Liver (tissue), 9 donors: ENCODE data around the gene OLR1. TPM values are rescaled to one million over a fixed set of nuclear protein-coding genes. Genes with fewer than 3 reads are reported as not detected.

Source experiments
- DNase-seq: peaks from one replicate; pipeline ENCODE4 v3.0.0-alpha.2; 2017; ENCODE audit warnings: low spot score
- H3K27ac ChIP-seq, 2 donors: one replicate each; pipeline ENCODE4 v1.7.0; 2013; ENCODE audit warnings: inconsistent platforms in 2 of 2, low read length in 2 of 2, control low read depth in 1 of 2, low read depth in 1 of 2, mild to moderate bottlenecking in 1 of 2
- H3K27me3 ChIP-seq, 4 donors: one replicate each; pipeline versions ENCODE4 v1.6.1 to v1.7.0; 2013; ENCODE audit warnings: low read length in 3 of 4, inconsistent platforms in 1 of 4, mild to moderate bottlenecking in 1 of 4, moderate library complexity in 1 of 4; ENCODE audit not compliant: control insufficient read depth in 4 of 4, insufficient read depth in 4 of 4
- H3K36me3 ChIP-seq, 4 donors: one replicate each; pipeline versions ENCODE4 v1.6.1 to v1.7.0; 2013; ENCODE audit warnings: low read length in 3 of 4, mild to moderate bottlenecking in 3 of 4, low read depth in 1 of 4, moderate library complexity in 1 of 4; ENCODE audit not compliant: control insufficient read depth in 4 of 4, insufficient read depth in 3 of 4
- H3K4me1 ChIP-seq, 4 donors: one replicate each; pipeline versions ENCODE4 v1.6.1 to v1.7.0; 2013; ENCODE audit warnings: low read length in 3 of 4, mild to moderate bottlenecking in 3 of 4, moderate library complexity in 1 of 4; ENCODE audit not compliant: control insufficient read depth in 4 of 4, insufficient read depth in 4 of 4
- H3K4me3 ChIP-seq, 3 donors: one replicate each; pipeline versions ENCODE4 v1.6.1 to v1.7.0; 2013; ENCODE audit warnings: low read length in 3 of 3, control low read depth in 1 of 3, low read depth in 1 of 3, mild to moderate bottlenecking in 1 of 3
- H3K9ac ChIP-seq, 2 donors: one replicate each; pipeline ENCODE4 v1.7.0; 2013; ENCODE audit warnings: low read length in 2 of 2, mild to moderate bottlenecking in 2 of 2, moderate library complexity in 2 of 2, control low read depth in 1 of 2, low read depth in 1 of 2
- H3K9me3 ChIP-seq, 4 donors: one replicate each; pipeline versions ENCODE4 v1.6.1 to v1.7.0; 2013; ENCODE audit warnings: low read length in 3 of 4; ENCODE audit not compliant: control insufficient read depth in 4 of 4
- ATF3 ChIP-seq: IDR thresholded peaks from 2 replicates; pipeline ENCODE4 v1.6.1; 2016; ENCODE audit warnings: antibody characterized with exemption
- CTCF ChIP-seq: fragments of 150-350 bp; IDR thresholded peaks from 2 replicates; pipeline ENCODE4 v1.5.1; 2017; ENCODE audit warnings: improper control_type of control experiment, low read depth, low read length; ENCODE audit not compliant: missing input control
- EGR1 ChIP-seq, 2 donors: IDR thresholded peaks; 2 replicates each; pipeline ENCODE4 v1.6.1; 2016 to 2018; ENCODE audit warnings: antibody characterized with exemption in 2 of 2, low read depth in 2 of 2
- FOXA1 ChIP-seq: IDR thresholded peaks from 2 replicates; pipeline ENCODE4 v1.6.1; 2016; ENCODE audit warnings: antibody characterized with exemption
- FOXA2 ChIP-seq: IDR thresholded peaks from 2 replicates; pipeline ENCODE4 v1.6.1; 2016; ENCODE audit warnings: antibody characterized with exemption
- HNF4A ChIP-seq, 2 donors: conservative IDR thresholded peaks; 2 replicates each; pipeline ENCODE4 v1.6.1; 2016; ENCODE audit warnings: antibody characterized with exemption in 2 of 2, mild to moderate bottlenecking in 2 of 2
- JUND ChIP-seq, 2 donors: IDR thresholded peaks; 2 replicates each; pipeline ENCODE4 v1.6.1; 2016; ENCODE audit warnings: antibody characterized with exemption in 2 of 2
- NR2F2 ChIP-seq: IDR thresholded peaks from 2 replicates; pipeline ENCODE4 v1.6.1; 2016; ENCODE audit warnings: antibody characterized with exemption
- RAD21 ChIP-seq, 2 donors: IDR thresholded peaks; 2 replicates each; pipeline ENCODE4 v1.6.1; 2016; ENCODE audit warnings: antibody characterized with exemption in 2 of 2, mild to moderate bottlenecking in 2 of 2
- REST ChIP-seq: IDR thresholded peaks from 2 replicates; pipeline ENCODE4 v1.6.1; 2016; ENCODE audit warnings: antibody characterized with exemption, mild to moderate bottlenecking
- RXRA ChIP-seq, 2 donors: IDR thresholded peaks; 2 replicates each; pipeline ENCODE4 v1.6.1; 2017 to 2018; ENCODE audit warnings: antibody characterized with exemption in 2 of 2, mild to moderate bottlenecking in 1 of 2
- SP1 ChIP-seq: IDR thresholded peaks from 2 replicates; pipeline ENCODE4 v1.6.1; 2018; ENCODE audit warnings: antibody characterized with exemption, mild to moderate bottlenecking
- TAF1 ChIP-seq: conservative IDR thresholded peaks from 2 replicates; pipeline ENCODE4 v1.6.1; 2016; ENCODE audit warnings: antibody characterized with exemption, mild to moderate bottlenecking
- YY1 ChIP-seq: IDR thresholded peaks from 2 replicates; pipeline ENCODE4 v1.6.1; 2016; ENCODE audit warnings: antibody characterized with exemption, mild to moderate bottlenecking
- ZBTB33 ChIP-seq: IDR thresholded peaks from 2 replicates; pipeline ENCODE4 v1.6.1; 2016; ENCODE audit warnings: antibody characterized with exemption
- WGBS: extraction: QIAGEN DNeasy Blood & Tissue Kit; methylation state at CpG from one replicate; pipeline ENCODE4 v1.1.7; 2013; 5-methylcytosine and 5-hydroxymethylcytosine counted together
- polyA plus RNA-seq, 2 donors: library from polyadenylated mRNA; stranded (reverse) in 1 of 2; unstranded in 1 of 2; fragments of 200-250 nt in 1 of 2; fragments of >200 nt in 1 of 2; fragmentation: Nextera tagmentation in 1 of 2; extraction: Ambion mirVana in 1 of 2; gene quantifications; one replicate each; pipeline versions ENCODE4 v1.2.1 to v1.2.3, GENCODE V29; 2013 to 2015
- total RNA-seq, 2 donors: library from RNA; depleted of rRNA; stranded (reverse); fragments of >200 nt; gene quantifications; one replicate each; pipeline ENCODE4 v1.2.3, GENCODE V29; 2014
- donor health status: healthy.
- donor health status: healthy.
- donor health status: healthy.
- donor health status: healthy.
- donor health status: healthy.

OLR1 gene
- total and polyA plus RNA-seq, 4 donors = 0.13 to 0.37 TPM; not detected in 2

GRCh38 chr12:10197879-10198278 is 25.9 kb upstream of the OLR1 start:
- WGBS = 87% methylated on average over 5 of the region's 5 CpGs
- TF ChIP-seq RXRA (IDR thresholded peaks at IDR 0.05) = no peak
- TF ChIP-seq SP1 = no peak
- TF ChIP-seq EGR1 (IDR thresholded peaks at IDR 0.05; ENCODE audit: low read depth in 2 of 2) = no peak
- no peak for TF ChIP-seq REST
- no peak for TF ChIP-seq JUND (IDR thresholded peaks at IDR 0.05)
- TF ChIP-seq FOXA1 = no peak
- TF ChIP-seq RAD21 (IDR thresholded peaks at IDR 0.05) = no peak
- no peak for TF ChIP-seq HNF4A (conservative IDR thresholded peaks at IDR 0.05)
- TF ChIP-seq CTCF = no peak
- no peak for TF ChIP-seq YY1
- TF ChIP-seq ZBTB33 = no peak
- H3K27ac ChIP-seq = no peak overlapping the region

GRCh38 chr12:10196210-10196609 is 24.3 kb upstream of the OLR1 start:
- Histone ChIP-seq H3K36me3 (no peaks in the 10 kb centered on the region), H3K9me3 (no peaks in the 10 kb centered on the region), H3K27ac (no peak overlapping the region), H3K4me3 (no peak overlapping the region), H3K27me3 (no peaks in the 10 kb centered on the region), H3K4me1 (no peaks in the 10 kb centered on the region), H3K9ac (no peak overlapping the region)
- TF ChIP-seq TAF1 = no peak
- no peak for TF ChIP-seq FOXA2
- no peak for TF ChIP-seq JUND (IDR thresholded peaks at IDR 0.05)
- no peak for TF ChIP-seq RXRA (IDR thresholded peaks at IDR 0.05)
- TF ChIP-seq ATF3 = no peak
- TF ChIP-seq RAD21 (IDR thresholded peaks at IDR 0.05) = no peak
- TF ChIP-seq FOXA1 = no peak
- no peak for TF ChIP-seq EGR1 (IDR thresholded peaks at IDR 0.05; ENCODE audit: low read depth in 2 of 2)
- TF ChIP-seq NR2F2 = no peak
- 87% methylated on average over 10 of the region's 10 CpGs for WGBS
- DNase-seq = no peak

More at GRCh38 chr12:10197879-10198278, 25.9 kb upstream of the OLR1 start:
- H3K4me1 ChIP-seq = no peaks in the 10 kb centered on the region
- no peaks in the 10 kb centered on the region for H3K36me3 ChIP-seq
- H3K9ac ChIP-seq = no peak overlapping the region
- H3K9me3 ChIP-seq = no peaks in the 10 kb centered on the region
- no peaks in the 10 kb centered on the region for H3K27me3 ChIP-seq
- no peak for DNase-seq
- no peak overlapping the region for H3K4me3 ChIP-seq
